Sigmoid colon (tissue), 7 donors: ENCODE data around the gene FGFRL1. TPM values are rescaled to one million over a fixed set of nuclear protein-coding genes. Genes with fewer than 3 reads are reported as not detected.

Experiments used
- DNase-seq: peaks from one replicate; pipeline ENCODE4 v3.0.0-alpha.2; 2019
- H3K27ac ChIP-seq, 4 donors: fragments of 200-600 bp; sonication (generic); one replicate each; pipeline ENCODE4 v1.5.1; 2016 to 2019; ENCODE audit warnings: mild to moderate bottlenecking in 1 of 4
- H3K27me3 ChIP-seq, 3 donors: fragments of 200-600 bp; sonication (generic); one replicate each; pipeline ENCODE4 v1.5.1; 2019; ENCODE audit warnings: mild to moderate bottlenecking in 1 of 3
- H3K36me3 ChIP-seq, 4 donors: fragments of 200-600 bp; sonication (generic); one replicate each; pipeline ENCODE4 v1.5.1; 2016 to 2019
- H3K4me1 ChIP-seq, 4 donors: fragments of 200-600 bp; sonication (generic); one replicate each; pipeline ENCODE4 v1.5.1; 2017 to 2019
- H3K4me3 ChIP-seq, 4 donors: fragments of 200-600 bp; sonication (generic); one replicate each; pipeline ENCODE4 v1.5.1; 2017 to 2019; ENCODE audit warnings: mild to moderate bottlenecking in 2 of 4, moderate library complexity in 1 of 4
- H3K9me3 ChIP-seq, 4 donors: fragments of 200-600 bp in 3 of 4; sonication (generic) in 3 of 4; one replicate each; pipeline versions ENCODE4 v1.5.1 to v1.6.1; 2013 to 2019
- CTCF ChIP-seq, 4 experiments: fragments of 450-650 bp in 3 of 4; fragments of 200-600 bp in 1 of 4; IDR thresholded peaks; one replicate each; pipeline ENCODE4 v1.5.1; 2016 to 2019; ENCODE audit warnings: antibody characterized with exemption in 4 of 4, mild to moderate bottlenecking in 3 of 4, moderate library complexity in 2 of 4
- EP300 ChIP-seq, 4 donors: sonication (generic); formaldehyde crosslinking; IDR thresholded peaks; one replicate each; pipeline ENCODE4 v1.6.1; 2017; ENCODE audit warnings: antibody characterized with exemption in 4 of 4
- POLR2A ChIP-seq, 2 donors: fragments of 450-650 bp; IDR thresholded peaks; one replicate each; pipeline ENCODE4 v1.6.1; 2016; ENCODE audit warnings: antibody characterized with exemption in 2 of 2, mild to moderate bottlenecking in 2 of 2, moderate library complexity in 2 of 2
- POLR2AphosphoS5 ChIP-seq, 4 donors: sonication (generic); formaldehyde crosslinking; IDR thresholded peaks; one replicate each; pipeline ENCODE4 v1.6.1; 2017; ENCODE audit warnings: antibody characterized with exemption in 4 of 4
- WGBS, 2 donors: extraction: QIAGEN DNeasy Blood & Tissue Kit; methylation state at CpG; one replicate each; pipeline ENCODE4 v1.1.7; 2013; 5-methylcytosine and 5-hydroxymethylcytosine counted together
- intact Hi-C: fragments of 100-400 bp; cut with DNase I; formaldehyde crosslinking; loops from one replicate; pipeline ENCODE4 v1.15.1; 2023
- polyA plus RNA-seq, 3 donors: library from polyadenylated mRNA; stranded (reverse); fragments of 200-250 nt; gene quantifications; one replicate each; pipeline ENCODE4 v1.2.3, GENCODE V29; 2013
- total RNA-seq, 4 donors: library from RNA; depleted of rRNA; stranded (reverse); fragments of >200 nt; gene quantifications; one replicate each; pipeline ENCODE4 v1.1.0, GENCODE V29; 2016
- donor health status: healthy with polysubstance abuse.
- donor health status: Bipolar disorder and iron deficiency.
- donor health status: healthy.

The FGFRL1 gene
- total and polyA plus RNA-seq, 7 donors, result 1.2 to 12.1 (median 6.8) TPM

- intact Hi-C loops, result no loop called here
- Histone ChIP-seq H3K9me3 (no peaks in the 10 kb centered on the region), H3K36me3 (no peaks in the 10 kb centered on the region), H3K27me3 (peaks cover 14 to 88% (median 65%) of the 10 kb centered on the region in 3 donors), H3K27ac (peak overlapping the region in 1 of 4 donors; percentile 27), H3K4me3 (peak overlapping the region in 1 of 4 donors; percentile 21), H3K4me1 (peaks cover 4 to 34% (median 28%) of the 10 kb centered on the region in 4 donors)
- 59 to 82% methylated on average over 34 of the region's 34 CpGs for WGBS, 2 donors
- peak; percentile 61 for DNase-seq
- TF ChIP-seq EP300 (IDR thresholded peaks at IDR 0.05), result no peak
- no peak for TF ChIP-seq CTCF (IDR thresholded peaks at IDR 0.05)
- TF ChIP-seq POLR2A (IDR thresholded peaks at IDR 0.05), result no peak
- TF ChIP-seq POLR2AphosphoS5 (IDR thresholded peaks at IDR 0.05), result no peak
Measured at GRCh38 chr4:1047976-1048772, 36.7 kb downstream of the FGFRL1 start.

GRCh38 chr4:1048773-1049590, 37.6 kb downstream of the FGFRL1 start:
- H3K9me3 ChIP-seq, result no peaks in the 10 kb centered on the region
- H3K27me3 ChIP-seq, result peaks cover 14 to 88% (median 57%) of the 10 kb centered on the region in 3 donors
- H3K4me1 ChIP-seq, result peaks cover 2 to 30% (median 25%) of the 10 kb centered on the region in 4 donors
- TF ChIP-seq CTCF (IDR thresholded peaks at IDR 0.05), result no peak
- no peak for TF ChIP-seq POLR2A (IDR thresholded peaks at IDR 0.05)
- TF ChIP-seq POLR2AphosphoS5 (IDR thresholded peaks at IDR 0.05), result no peak
- TF ChIP-seq EP300 (IDR thresholded peaks at IDR 0.05), result no peak
- intact Hi-C loops, result no loop called here
- 83 to 88% methylated on average over 16 of the region's 16 CpGs for WGBS, 2 donors
- no peaks in the 10 kb centered on the region for H3K36me3 ChIP-seq
- DNase-seq, result peak; percentile 60
- no peak overlapping the region for H3K4me3 ChIP-seq
- no peak overlapping the region for H3K27ac ChIP-seq

GRCh38 chr4:1049591-1049905, 38.1 kb downstream of the FGFRL1 start:
- no peaks in the 10 kb centered on the region for H3K9me3 ChIP-seq
- H3K4me3 ChIP-seq, result no peak overlapping the region
- peaks cover 12 to 85% (median 53%) of the 10 kb centered on the region in 3 donors for H3K27me3 ChIP-seq
- peak; percentile 58 for DNase-seq
- intact Hi-C loops, result no loop called here
- no peaks in the 10 kb centered on the region for H3K36me3 ChIP-seq
- no peak overlapping the region for H3K27ac ChIP-seq
- H3K4me1 ChIP-seq, result peaks cover 0 to 29% (median 20%) of the 10 kb centered on the region in 4 donors
- WGBS, 2 donors, result 87 to 89% methylated on average over 21 of the region's 21 CpGs
- TF ChIP-seq EP300 (IDR thresholded peaks at IDR 0.05) (no peak), POLR2A (IDR thresholded peaks at IDR 0.05) (no peak), CTCF (IDR thresholded peaks at IDR 0.05) (no peak), POLR2AphosphoS5 (IDR thresholded peaks at IDR 0.05) (no peak)

- Histone ChIP-seq H3K27me3 (peaks cover 6 to 85% (median 42%) of the 10 kb centered on the region in 3 donors), H3K27ac (no peak overlapping the region), H3K4me3 (no peak overlapping the region), H3K9me3 (no peaks in the 10 kb centered on the region), H3K4me1 (peaks cover 0 to 28% (median 20%) of the 10 kb centered on the region in 4 donors), H3K36me3 (no peaks in the 10 kb centered on the region)
- intact Hi-C loops, result no loop called here
- 71 to 81% methylated on average over 40 of the region's 40 CpGs for WGBS, 2 donors
- no peak for TF ChIP-seq CTCF (IDR thresholded peaks at IDR 0.05)
- no peak for TF ChIP-seq POLR2A (IDR thresholded peaks at IDR 0.05)
- no peak for TF ChIP-seq EP300 (IDR thresholded peaks at IDR 0.05)
- TF ChIP-seq POLR2AphosphoS5 (IDR thresholded peaks at IDR 0.05), result no peak
- DNase-seq, result peak; percentile 61
Measured at GRCh38 chr4:1050486-1051213, 39.2 kb downstream of the FGFRL1 start.
